CD4-positive, alpha-beta T cell treated with Interleukin-6 at 100 ng/mL for 8 hours (primary cell): ENCODE measurements around the gene LMAN1.

Experiments
- DNase-seq: peaks from one replicate; pipeline ENCODE4 v3.0.0-alpha.2; 2020; ENCODE audit warnings: mixed read lengths, low spot score

The LMAN1 gene

DNA sequence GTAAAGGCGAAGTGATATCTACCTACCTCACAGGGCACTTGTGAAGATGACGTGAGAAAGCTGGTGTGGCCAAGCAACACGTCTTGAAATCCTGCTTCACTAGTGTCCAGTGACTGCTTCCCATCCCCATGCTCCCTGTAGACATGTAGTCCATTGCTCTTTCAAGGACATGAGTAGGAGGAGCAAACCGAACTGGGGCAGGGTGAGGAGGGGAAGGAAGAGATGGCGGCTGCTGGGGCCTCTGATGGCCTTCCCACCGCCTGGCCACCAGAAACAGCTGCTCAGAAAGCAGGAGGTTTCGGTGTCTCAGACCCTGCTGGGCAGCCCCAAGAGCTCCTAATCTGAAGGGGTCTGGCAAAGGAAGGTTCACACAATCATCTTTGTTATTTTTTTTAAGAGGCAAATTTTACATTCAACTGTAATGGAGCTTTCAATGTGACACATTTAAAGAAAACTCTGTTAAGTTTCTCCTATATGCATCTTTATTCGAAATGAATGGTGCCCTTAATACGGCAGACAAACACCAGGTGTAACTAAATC lies 55.3 kb downstream of the LMAN1 start:
- DNase-seq, result no peak

DNA sequence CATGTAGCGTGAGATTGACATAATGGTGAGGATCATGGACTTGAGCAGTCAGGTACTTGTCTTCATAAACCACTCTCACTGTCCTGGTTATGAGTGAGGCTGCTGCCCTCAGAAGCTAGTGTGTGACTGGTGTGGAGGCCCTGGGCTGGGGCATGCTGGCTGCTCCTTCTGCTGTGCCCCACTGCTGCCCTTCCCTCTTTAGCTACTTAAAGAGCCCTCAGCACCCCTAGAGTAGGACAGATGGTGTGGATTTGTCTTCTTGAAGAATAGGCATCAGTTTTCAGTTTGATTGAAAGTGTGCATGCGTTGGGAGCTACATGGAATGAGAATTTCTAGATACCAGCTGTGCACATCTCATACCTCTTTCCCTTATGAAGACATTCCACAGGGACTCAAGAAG lies 56.1 kb downstream of the LMAN1 start:
- DNase-seq, result no peak

DNA sequence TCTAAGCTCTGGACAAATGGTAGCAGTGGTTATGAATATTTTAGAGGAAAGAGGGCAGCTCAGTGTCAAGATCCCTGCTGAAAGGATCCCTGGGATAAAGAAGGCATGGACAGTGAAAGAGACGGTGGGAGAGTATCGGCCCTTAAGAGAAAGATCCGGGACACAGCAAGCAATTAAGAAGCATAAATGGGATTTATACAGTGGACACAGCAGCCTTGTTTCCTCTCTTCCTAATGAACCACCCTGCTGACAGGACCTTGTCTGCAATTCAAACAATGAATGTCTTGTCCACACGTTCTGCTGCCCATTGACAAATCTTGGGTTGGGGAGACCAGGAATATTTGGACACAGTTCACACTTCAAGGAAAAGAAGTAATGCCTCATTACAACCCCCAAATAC lies 57.1 kb downstream of the LMAN1 start:
- DNase-seq, result no peak

GRCh38 chr18:59300676-59301285 lies 58.3 kb downstream of the LMAN1 start:
- DNase-seq, result no peak

DNA sequence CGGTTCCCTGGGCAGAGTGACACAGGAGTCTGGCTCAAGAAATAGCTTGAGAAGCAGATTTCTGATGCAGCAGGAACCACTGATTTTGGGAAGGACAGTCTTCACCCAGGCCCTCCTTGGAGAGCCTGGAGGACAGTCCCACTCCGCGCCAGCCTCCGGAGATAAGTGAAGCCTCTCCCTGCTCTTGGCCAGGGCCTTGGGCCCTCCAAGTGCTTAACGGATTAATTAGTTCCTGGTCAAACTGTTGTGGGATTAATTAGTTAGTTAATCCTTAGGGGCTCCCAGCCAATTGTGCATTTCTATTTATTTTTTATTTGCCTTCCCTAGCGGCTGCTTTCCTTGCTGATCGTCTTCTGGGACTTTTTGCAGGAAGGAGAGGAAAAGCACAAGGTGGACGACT lies 60.2 kb downstream of the LMAN1 start:
- no peak for DNase-seq

- DNase-seq, result no peak
These were observed 65.7 kb downstream of the LMAN1 start for GRCh38 chr18:59293317-59293716.

DNA sequence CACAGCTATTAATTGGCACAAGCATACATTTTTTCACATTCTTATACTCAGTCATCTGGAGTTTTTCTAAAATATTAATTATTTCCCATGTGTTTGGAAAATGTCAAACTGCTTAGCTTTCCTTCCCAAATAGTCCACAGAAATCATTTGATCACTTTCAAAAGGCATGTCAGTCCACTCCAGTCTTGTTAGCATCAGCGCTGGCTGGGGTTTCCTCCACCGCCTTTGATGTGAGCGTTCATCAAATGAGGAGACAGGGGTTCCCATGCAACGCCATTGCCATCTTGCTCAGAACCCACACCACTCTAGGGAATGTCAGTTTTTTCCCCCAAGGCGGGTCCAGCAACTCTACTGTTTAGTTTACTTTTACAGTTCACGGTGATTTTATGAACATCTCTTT lies 72.7 kb downstream of the LMAN1 start:
- no peak for DNase-seq

DNA sequence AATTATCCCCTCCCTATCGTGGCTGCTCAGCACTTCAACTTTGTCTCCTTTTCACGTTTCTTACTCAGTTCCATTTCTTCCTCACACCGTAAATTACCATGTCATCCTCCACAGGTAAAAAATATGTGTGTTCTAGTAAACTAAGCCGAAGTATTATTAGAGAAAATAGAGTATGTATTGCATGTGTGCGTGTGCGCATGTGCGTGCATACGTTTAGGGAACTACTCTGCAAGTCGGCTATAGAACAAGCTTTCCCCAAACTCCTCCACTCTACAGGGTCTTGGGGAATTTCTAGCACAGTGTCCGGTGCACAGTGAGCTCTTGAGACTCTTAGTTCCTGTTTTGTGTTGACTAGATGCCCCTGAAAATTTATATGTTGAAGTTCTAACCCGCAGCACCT lies 76.7 kb downstream of the LMAN1 start:
- DNase-seq, result no peak

DNA sequence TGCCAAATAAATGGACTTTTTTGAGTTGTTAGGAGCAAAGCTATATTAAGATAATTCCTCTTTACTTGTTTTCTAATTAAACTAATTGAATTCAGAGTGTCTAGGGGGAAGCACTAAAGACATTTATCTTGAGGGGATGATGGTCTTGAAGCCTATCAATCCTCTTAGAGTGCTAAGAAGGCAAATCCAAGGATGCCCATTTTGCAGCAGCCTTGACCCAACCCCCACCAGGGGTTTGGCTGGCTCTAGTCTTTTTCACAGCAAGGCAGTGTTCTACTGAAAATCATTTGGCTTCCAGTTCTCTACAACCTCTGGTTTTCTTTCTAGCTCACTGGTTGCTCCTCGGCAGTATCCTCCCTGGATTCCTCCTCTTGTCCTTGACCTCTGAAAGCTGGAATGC lies 79.3 kb downstream of the LMAN1 start:
- no peak for DNase-seq

DNA sequence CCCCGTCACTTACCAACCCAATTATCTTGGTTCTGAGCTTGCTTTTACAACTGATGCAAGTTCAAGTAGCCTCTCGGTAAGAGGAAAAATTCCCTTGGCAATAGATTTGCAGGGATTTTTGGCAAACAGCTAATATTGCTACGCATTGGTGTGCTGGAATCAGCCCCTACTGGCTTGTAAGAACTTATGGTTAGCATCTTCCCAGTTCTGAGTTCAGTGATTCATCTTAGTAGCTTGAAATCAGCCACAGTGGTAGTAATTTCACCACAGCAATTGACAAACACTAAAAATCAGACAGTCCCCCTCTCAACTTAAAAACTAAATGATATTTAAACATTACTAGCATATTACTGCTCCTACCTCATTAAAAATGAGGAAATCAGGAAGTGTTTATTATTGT lies 79.9 kb downstream of the LMAN1 start:
- DNase-seq, result no peak

DNA sequence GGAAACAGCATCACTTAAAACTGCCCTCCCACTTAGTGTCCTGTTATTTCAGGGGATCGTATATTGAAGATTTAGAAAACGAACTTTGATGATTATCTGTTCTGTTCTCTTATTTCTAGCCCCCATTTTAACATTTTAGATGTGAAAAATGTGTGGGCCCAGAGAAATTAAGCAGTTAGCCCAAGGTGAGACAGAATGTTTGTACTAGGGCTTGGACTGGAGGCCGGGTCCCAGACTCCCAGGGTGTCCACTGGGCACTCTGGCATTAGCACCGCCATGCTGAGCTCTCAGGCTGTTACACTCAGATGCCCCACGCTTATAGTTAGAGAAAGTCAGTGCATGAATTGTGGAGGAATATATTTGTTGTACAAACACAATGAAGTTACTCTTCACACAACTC lies 80.3 kb downstream of the LMAN1 start:
- no peak for DNase-seq
